Activated T-cell treated with anti-CD3 and anti-CD28 coated beads, Interleukin-2, amount 50 U/mL, for 4 hours (primary cell): ENCODE data around the gene SSH2. TPM values are rescaled to one million over a fixed set of nuclear protein-coding genes. Genes with fewer than 3 reads are reported as not detected.
"Not testable (repeated sequence)": the region's sequence is repeated elsewhere in the genome, so short reads cannot be mapped to it uniquely, and the experiment has no call there.

Experiments used
- ATAC-seq, 2 donors: fragments of 200-7000 bp; cut with Tn5 transposase; one replicate each; pipeline ENCODE4 v1.10.0; 2021
- DNase-seq: peaks from one replicate; pipeline ENCODE4 v3.0.0-alpha.2; 2020
- H3K27me3 Mint-ChIP-seq: one replicate; pipeline ENCODE4 v1.8.0; 2021; ENCODE audit warnings: low read depth, mixed read lengths
- H3K36me3 Mint-ChIP-seq: one replicate; pipeline ENCODE4 v1.8.0; 2022; ENCODE audit warnings: mixed read lengths; ENCODE audit not compliant: insufficient read depth
- H3K4me1 Mint-ChIP-seq: one replicate; pipeline ENCODE4 v1.8.0; 2021; ENCODE audit warnings: low read depth, mixed read lengths
- H3K4me3 Mint-ChIP-seq: one replicate; pipeline ENCODE4 v1.8.0; 2021; ENCODE audit warnings: mild to moderate bottlenecking, moderate library complexity, mixed read lengths
- H3K9me3 Mint-ChIP-seq: one replicate; pipeline ENCODE4 v1.8.0; 2021; ENCODE audit warnings: mixed read lengths
- total RNA-seq, 3 donors: library from RNA; stranded (reverse); gene quantifications; one replicate each; pipeline ENCODE4 v1.2.1, GENCODE V29; 2021

SSH2 gene
- total RNA-seq, 3 donors from 2014 or later: 25.0 to 27.0 (median 25.9) TPM

DNA sequence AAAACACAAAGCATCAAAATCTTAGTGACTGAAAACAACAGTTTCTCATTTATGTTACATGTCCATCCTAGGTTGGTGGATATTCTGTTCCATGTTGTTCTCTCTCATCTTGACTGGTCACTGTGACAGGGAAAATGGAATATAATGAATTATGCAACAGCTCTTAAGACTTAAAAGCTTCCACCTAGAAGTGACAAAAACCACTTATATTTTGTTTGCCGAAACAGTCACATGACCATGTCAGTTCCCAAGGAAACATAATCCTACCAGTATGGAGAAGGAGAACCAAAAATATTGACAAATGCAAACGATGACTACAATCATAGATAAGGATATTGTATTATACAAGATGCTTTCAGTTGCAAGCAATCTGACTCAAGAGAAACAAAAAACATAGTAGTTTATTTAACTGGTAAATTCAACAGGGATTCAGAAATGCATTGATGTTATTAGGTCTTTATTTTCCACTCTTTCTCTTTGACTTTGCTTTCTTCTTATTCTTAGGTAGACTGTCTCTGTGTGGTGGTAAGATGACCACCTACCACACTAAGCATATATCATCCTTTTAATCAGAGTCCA lies 103.8 kb downstream of the SSH2 start:
- DNase-seq: no peak
- Mint-ChIP-seq H3K27me3 (no peaks in the 10 kb centered on the region), H3K4me1 (peaks cover 26% of the 10 kb centered on the region)

GRCh38 chr17:29825604-29826003 lies 104.4 kb downstream of the SSH2 start:
- H3K9me3 Mint-ChIP-seq: no peaks in the 10 kb centered on the region
- no peak for DNase-seq
- peaks cover 24% of the 10 kb centered on the region for H3K4me1 Mint-ChIP-seq
- H3K27me3 Mint-ChIP-seq: no peaks in the 10 kb centered on the region
- H3K4me3 Mint-ChIP-seq: no peak overlapping the region
- ATAC-seq: no peak
- H3K36me3 Mint-ChIP-seq: peaks cover 2% of the 10 kb centered on the region

More for the DNA sequence above, 103.8 kb downstream of the SSH2 start:
- Mint-ChIP-seq H3K4me3 (no peak overlapping the region), H3K36me3 (peaks cover 2% of the 10 kb centered on the region), H3K9me3 (no peaks in the 10 kb centered on the region)
- no peak for ATAC-seq

DNA sequence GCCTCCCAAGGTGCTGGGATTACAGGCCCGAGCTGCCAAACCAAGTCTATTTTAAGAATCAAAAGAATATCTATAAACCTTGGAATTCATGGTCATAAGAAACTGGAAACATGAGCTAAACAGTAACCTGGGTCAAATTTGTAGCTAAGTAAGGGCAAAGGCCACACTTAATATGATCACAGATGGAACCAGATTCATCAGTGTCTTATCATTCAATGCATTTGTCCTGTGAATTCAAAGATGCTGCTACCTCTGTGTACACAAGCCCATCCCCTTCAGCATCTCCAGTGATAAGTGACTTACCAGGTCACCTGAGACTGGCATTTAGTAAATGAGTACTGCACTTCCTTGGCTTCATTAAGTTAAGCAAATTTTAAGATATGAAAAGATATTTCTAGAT lies 108.1 kb downstream of the SSH2 start:
- Mint-ChIP-seq H3K9me3 (no peaks in the 10 kb centered on the region), H3K27me3 (no peaks in the 10 kb centered on the region), H3K4me1 (peaks cover 6% of the 10 kb centered on the region), H3K36me3 (peaks cover 2% of the 10 kb centered on the region), H3K4me3 (no peak overlapping the region)
- ATAC-seq: no peak
- DNase-seq: no peak

DNA sequence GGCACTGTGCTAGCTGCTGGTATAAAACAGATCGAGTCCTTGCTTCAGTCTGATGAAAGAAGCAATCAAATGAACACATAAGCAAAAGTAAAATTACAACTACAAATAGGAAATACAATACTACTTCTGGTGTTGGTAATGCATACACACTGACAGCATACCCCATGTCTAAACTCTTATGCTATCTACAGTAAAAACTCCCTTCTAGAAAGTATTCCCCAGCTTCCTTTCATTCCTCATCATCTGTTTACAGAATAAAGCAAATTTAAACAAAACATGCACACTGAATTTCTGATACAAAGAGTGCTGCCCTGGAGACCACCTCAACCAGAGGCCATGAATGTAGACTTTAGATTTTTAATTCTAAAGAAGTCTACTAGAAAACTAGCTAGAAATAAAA lies 109.6 kb downstream of the SSH2 start:
- no peak overlapping the region for H3K4me3 Mint-ChIP-seq
- H3K27me3 Mint-ChIP-seq: no peaks in the 10 kb centered on the region
- H3K9me3 Mint-ChIP-seq: no peaks in the 10 kb centered on the region
- no peak for DNase-seq
- no peak for ATAC-seq
- no peaks in the 10 kb centered on the region for H3K36me3 Mint-ChIP-seq
- peaks cover 4% of the 10 kb centered on the region for H3K4me1 Mint-ChIP-seq

GRCh38 chr17:29807520-29808361 lies 122.3 kb downstream of the SSH2 start:
- H3K9me3 Mint-ChIP-seq: no peaks in the 10 kb centered on the region
- no peak overlapping the region for H3K4me3 Mint-ChIP-seq
- DNase-seq (peak; percentile 65), ATAC-seq (peak; percentile 48 to 76)
- H3K4me1 Mint-ChIP-seq: peaks cover 19% of the 10 kb centered on the region
- no peaks in the 10 kb centered on the region for H3K27me3 Mint-ChIP-seq
- no peaks in the 10 kb centered on the region for H3K36me3 Mint-ChIP-seq

- ATAC-seq (no peak), DNase-seq (no peak)
- no peaks in the 10 kb centered on the region for H3K36me3 Mint-ChIP-seq
- H3K4me1 Mint-ChIP-seq: peaks cover 2% of the 10 kb centered on the region
- no peak overlapping the region for H3K4me3 Mint-ChIP-seq
- H3K27me3 Mint-ChIP-seq: no peaks in the 10 kb centered on the region
- no peaks in the 10 kb centered on the region for H3K9me3 Mint-ChIP-seq
These were observed 127.8 kb downstream of the SSH2 start for GRCh38 chr17:29802246-29802645.

DNA sequence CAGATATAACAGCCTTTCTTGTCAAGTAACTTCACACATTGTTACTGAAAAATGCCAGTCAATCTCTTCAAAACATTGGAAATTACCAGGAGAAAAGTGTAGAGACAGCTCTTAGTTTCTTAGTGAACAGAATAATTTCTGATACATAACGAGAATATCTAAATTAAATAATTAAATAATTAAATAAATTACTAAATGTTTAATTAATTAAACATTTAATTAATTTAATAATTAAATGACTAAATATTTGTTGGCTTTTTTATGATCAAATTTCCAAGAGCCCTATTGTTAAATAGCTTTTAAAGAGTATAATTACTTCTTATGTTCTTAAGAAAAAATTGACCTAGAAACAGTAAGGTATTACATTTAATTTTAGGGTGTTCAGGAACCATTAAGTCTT lies 129.6 kb downstream of the SSH2 start:
- no peak for ATAC-seq
- Mint-ChIP-seq H3K36me3 (no peaks in the 10 kb centered on the region), H3K4me3 (no peak overlapping the region), H3K4me1 (peaks cover 2% of the 10 kb centered on the region), H3K27me3 (no peaks in the 10 kb centered on the region), H3K9me3 (no peaks in the 10 kb centered on the region)
- no peak for DNase-seq

- Mint-ChIP-seq H3K27me3 (no peaks in the 10 kb centered on the region), H3K9me3 (no peaks in the 10 kb centered on the region), H3K4me3 (no peak overlapping the region), H3K4me1 (peaks cover 2% of the 10 kb centered on the region), H3K36me3 (peaks cover 2% of the 10 kb centered on the region)
- DNase-seq: no peak
- no peak for ATAC-seq
These were observed 133.4 kb downstream of the SSH2 start for GRCh38 chr17:29796652-29797051.

DNA sequence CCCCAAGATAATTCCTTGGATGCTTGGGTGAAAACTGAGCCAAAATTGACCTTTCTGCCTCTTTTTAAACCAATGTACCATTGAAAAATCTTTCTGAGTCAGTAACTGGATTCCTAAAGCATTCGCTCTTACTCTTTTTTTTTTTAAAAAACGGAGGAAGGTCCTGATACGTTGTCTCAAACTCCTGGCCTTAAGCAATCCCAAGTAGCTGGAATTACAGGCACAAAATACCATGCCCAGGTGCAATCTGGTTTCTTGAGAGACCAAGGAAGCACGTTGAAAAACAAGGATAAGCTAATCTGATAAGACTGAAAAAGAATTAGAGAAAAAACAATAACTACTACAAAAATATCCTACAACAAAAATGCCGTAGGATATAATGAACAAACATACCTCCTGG lies 136.5 kb downstream of the SSH2 start:
- H3K36me3 Mint-ChIP-seq: peaks cover 6% of the 10 kb centered on the region
- no peak for DNase-seq
- no peak for ATAC-seq
- no peaks in the 10 kb centered on the region for H3K27me3 Mint-ChIP-seq
- no peak overlapping the region for H3K4me3 Mint-ChIP-seq
- no peaks in the 10 kb centered on the region for H3K9me3 Mint-ChIP-seq
- no peaks in the 10 kb centered on the region for H3K4me1 Mint-ChIP-seq

GRCh38 chr17:29791336-29792080 lies 138.5 kb downstream of the SSH2 start:
- Mint-ChIP-seq H3K4me1 (no peaks in the 10 kb centered on the region), H3K27me3 (no peaks in the 10 kb centered on the region), H3K4me3 (no peak overlapping the region), H3K36me3 (peaks cover 10% of the 10 kb centered on the region), H3K9me3 (no peaks in the 10 kb centered on the region)
- ATAC-seq: no peak
- DNase-seq: no peak

DNA sequence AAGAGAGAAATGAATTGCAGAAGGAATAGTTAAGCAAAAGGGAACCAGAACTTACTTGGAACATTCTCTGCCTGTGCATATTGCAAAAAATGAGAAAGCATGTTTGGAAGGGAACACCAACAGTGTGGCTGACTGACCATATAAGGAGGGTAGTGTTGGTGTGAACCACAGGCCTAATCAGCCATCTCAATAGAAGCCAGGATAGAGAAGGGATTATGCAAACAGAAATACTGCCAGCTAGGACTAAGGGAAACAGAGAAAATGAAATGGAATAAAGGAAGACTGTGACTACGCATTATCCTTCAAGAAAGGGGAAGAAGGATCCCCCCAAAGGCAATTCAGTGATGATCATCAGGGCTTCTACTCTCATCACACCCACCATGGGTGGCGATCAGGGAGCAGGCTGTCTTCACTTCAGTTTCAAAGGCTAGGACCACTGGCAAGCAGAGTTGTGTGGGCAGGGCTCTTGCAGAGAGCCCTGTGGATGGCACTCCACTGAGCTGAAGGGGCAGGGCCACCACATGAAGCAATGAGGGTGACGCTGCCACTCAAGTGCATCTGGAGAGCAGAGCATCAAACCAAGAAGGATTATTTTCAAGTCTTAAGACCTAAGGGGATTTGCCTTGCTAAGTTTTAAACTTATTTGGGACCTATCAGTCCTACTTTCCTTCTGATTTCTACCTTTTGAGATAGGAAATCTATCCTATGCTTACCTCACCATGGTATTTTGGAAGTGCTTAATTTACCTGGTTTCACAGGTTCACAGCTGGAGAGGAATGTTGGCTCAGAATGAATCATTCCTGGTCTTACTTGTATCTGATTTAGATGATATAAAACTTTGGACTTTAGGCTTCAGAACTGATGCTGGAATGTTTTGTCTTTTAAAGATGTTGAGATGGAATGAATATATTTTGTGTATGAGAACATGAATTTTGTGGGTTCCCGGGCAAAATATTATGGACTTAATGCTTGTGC lies 140.5 kb downstream of the SSH2 start:
- no peak overlapping the region for H3K4me3 Mint-ChIP-seq
- H3K9me3 Mint-ChIP-seq: no peaks in the 10 kb centered on the region
- DNase-seq: no peak
- H3K27me3 Mint-ChIP-seq: no peaks in the 10 kb centered on the region
- peaks cover 12% of the 10 kb centered on the region for H3K36me3 Mint-ChIP-seq
- ATAC-seq: no peak
- H3K4me1 Mint-ChIP-seq: no peaks in the 10 kb centered on the region

- no peaks in the 10 kb centered on the region for H3K9me3 Mint-ChIP-seq
- H3K36me3 Mint-ChIP-seq: peaks cover 10% of the 10 kb centered on the region
- H3K27me3 Mint-ChIP-seq: no peaks in the 10 kb centered on the region
These were observed 142.0 kb downstream of the SSH2 start for GRCh38 chr17:29787995-29788394.

GRCh38 chr17:29782917-29783316 lies 147.1 kb downstream of the SSH2 start:
- H3K4me1 Mint-ChIP-seq: peaks cover 7% of the 10 kb centered on the region
- no peaks in the 10 kb centered on the region for H3K9me3 Mint-ChIP-seq
- ATAC-seq (no peak), DNase-seq (no peak)
- H3K36me3 Mint-ChIP-seq: peaks cover 6% of the 10 kb centered on the region
- H3K4me3 Mint-ChIP-seq: no peak overlapping the region
- no peaks in the 10 kb centered on the region for H3K27me3 Mint-ChIP-seq

More at GRCh38 chr17:29787995-29788394, 142.0 kb downstream of the SSH2 start:
- no peak for ATAC-seq
- no peak for DNase-seq
- H3K4me1 Mint-ChIP-seq: no peaks in the 10 kb centered on the region
- no peak overlapping the region for H3K4me3 Mint-ChIP-seq

DNA sequence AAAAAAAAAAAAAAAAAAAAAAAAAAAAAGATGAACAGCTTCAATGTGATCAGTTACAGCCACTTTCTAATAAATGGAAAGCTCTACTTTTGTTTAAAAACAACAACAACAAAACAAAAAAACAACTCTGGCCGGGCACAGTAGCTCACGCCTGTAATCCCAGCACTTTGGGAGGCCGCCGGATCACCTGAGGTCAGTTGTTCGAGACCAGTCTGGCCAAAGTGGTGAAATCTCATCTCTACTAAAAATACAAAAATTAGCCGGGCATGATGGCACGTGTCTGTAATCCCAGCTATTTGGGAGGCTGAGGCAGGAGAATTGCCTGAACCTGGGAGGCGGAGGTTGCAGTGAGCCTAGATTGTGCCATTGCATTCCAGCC lies 150.2 kb downstream of the SSH2 start:
- not testable (repeated sequence) for ATAC-seq, H3K27me3 Mint-ChIP-seq, H3K4me3 Mint-ChIP-seq, H3K9me3 Mint-ChIP-seq, DNase-seq, H3K36me3 Mint-ChIP-seq, H3K4me1 Mint-ChIP-seq
